Calu3 (cell line): ENCODE data around the gene FGFR2. TPM values are rescaled to one million over a fixed set of nuclear protein-coding genes. Genes with fewer than 3 reads are reported as not detected.

ENCODE experiments used
- BruUV-seq: library from RNA; stranded (reverse); fragments of 400-500 nt; replicated peaks from 2 replicates; lab custom pipeline; 2021; lab: Mats Ljungman, UMichigan
- CTCF ChIA-PET: fragments of 300-600 bp; sonication (Branson Sonifier 250); formaldehyde crosslinking; loops from one replicate; lab custom pipeline; 2022; ENCODE audit warnings: antibody characterized with exemption; lab: Charles Lee
- DNase-seq: peaks from one replicate; pipeline ENCODE4 v3.0.0; 2022
- H3K27ac Mint-ChIP-seq: one replicate; pipeline ENCODE4 v1.8.0; 2022; ENCODE audit warnings: mixed read lengths; ENCODE audit not compliant: unreplicated experiment
- H3K27me3 Mint-ChIP-seq: one replicate; pipeline ENCODE4 v1.8.0; 2022; ENCODE audit warnings: mixed read lengths; ENCODE audit not compliant: unreplicated experiment
- H3K36me3 Mint-ChIP-seq: one replicate; pipeline ENCODE4 v1.8.0; 2022; ENCODE audit warnings: mild to moderate bottlenecking, moderate library complexity, mixed read lengths; ENCODE audit not compliant: insufficient read depth, unreplicated experiment
- H3K4me1 Mint-ChIP-seq: one replicate; pipeline ENCODE4 v1.8.0; 2022; ENCODE audit warnings: mild to moderate bottlenecking, low read depth, mixed read lengths; ENCODE audit not compliant: unreplicated experiment
- H3K4me3 Mint-ChIP-seq: one replicate; pipeline ENCODE4 v1.8.0; 2022; ENCODE audit warnings: mild to moderate bottlenecking, low read depth, moderate library complexity, mixed read lengths; ENCODE audit not compliant: unreplicated experiment
- H3K9me3 Mint-ChIP-seq: one replicate; pipeline ENCODE4 v1.8.0; 2022; ENCODE audit warnings: low read depth, mixed read lengths; ENCODE audit not compliant: unreplicated experiment
- intact Hi-C: fragments of 100-400 bp; cut with micrococcal nuclease; formaldehyde crosslinking; loops from one replicate; pipeline ENCODE4 v1.10.0; 2022; ENCODE audit not compliant: unreplicated experiment
- total RNA-seq: library from RNA; stranded (reverse); gene quantifications from 2 replicates; pipeline ENCODE4 v1.2.3, GENCODE V29; 2022
- TF ChIP-seq, protein P1 (sequence below): fragments of 200-600 bp; IDR thresholded peaks from one replicate; pipeline ENCODE4 v1.8.0; 2022; ENCODE audit warnings: antibody characterized with exemption; ENCODE audit not compliant: unreplicated experiment

The FGFR2 gene
- total RNA-seq, 1 experiment from 2014 or later, result 57.9 TPM

DNA sequence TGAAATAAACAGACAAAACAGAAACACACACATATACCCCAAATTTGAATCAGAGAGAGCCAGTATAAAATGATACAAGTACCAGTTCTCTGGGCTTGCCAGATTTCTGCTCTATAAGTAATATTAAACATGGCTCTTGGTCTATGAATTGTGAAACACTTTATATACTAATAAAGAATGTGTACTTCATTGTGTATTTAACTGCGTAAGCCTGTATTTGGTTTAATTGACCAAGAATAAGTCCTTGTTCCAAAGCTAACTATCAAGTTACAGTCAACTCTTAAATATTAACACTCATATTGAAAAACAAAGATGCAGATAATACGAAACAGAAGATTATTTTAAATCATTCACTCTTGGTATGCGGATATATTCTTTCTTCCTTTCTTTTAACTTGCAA is 8.7 kb downstream of the FGFR2 start:
- TF ChIP-seq, protein P1, sequence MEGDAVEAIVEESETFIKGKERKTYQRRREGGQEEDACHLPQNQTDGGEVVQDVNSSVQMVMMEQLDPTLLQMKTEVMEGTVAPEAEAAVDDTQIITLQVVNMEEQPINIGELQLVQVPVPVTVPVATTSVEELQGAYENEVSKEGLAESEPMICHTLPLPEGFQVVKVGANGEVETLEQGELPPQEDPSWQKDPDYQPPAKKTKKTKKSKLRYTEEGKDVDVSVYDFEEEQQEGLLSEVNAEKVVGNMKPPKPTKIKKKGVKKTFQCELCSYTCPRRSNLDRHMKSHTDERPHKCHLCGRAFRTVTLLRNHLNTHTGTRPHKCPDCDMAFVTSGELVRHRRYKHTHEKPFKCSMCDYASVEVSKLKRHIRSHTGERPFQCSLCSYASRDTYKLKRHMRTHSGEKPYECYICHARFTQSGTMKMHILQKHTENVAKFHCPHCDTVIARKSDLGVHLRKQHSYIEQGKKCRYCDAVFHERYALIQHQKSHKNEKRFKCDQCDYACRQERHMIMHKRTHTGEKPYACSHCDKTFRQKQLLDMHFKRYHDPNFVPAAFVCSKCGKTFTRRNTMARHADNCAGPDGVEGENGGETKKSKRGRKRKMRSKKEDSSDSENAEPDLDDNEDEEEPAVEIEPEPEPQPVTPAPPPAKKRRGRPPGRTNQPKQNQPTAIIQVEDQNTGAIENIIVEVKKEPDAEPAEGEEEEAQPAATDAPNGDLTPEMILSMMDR, result no peak
- Mint-ChIP-seq H3K27ac (peak overlapping the region; percentile 50), H3K36me3 (peaks cover 13% of the 10 kb centered on the region), H3K4me1 (peaks cover 32% of the 10 kb centered on the region), H3K27me3 (no peaks in the 10 kb centered on the region), H3K4me3 (peak overlapping the region; percentile 24), H3K9me3 (no peaks in the 10 kb centered on the region)
- intact Hi-C loops, result no loop called here
- DNase-seq, result no peak
- no TSS peak for BruUV-seq
- CTCF ChIA-PET, result no interaction called here

- H3K4me1 Mint-ChIP-seq, result peaks cover 7% of the 10 kb centered on the region
- no peak for DNase-seq
- CTCF ChIA-PET, result no interaction called here
- no peaks in the 10 kb centered on the region for H3K36me3 Mint-ChIP-seq
- TF ChIP-seq, protein P1, result no peak
- no peak overlapping the region for H3K4me3 Mint-ChIP-seq
- no TSS peak for BruUV-seq
- no peaks in the 10 kb centered on the region for H3K9me3 Mint-ChIP-seq
- intact Hi-C loops, result no loop called here
- no peak overlapping the region for H3K27ac Mint-ChIP-seq
- no peaks in the 10 kb centered on the region for H3K27me3 Mint-ChIP-seq
These were observed 14.4 kb downstream of the FGFR2 start for GRCh38 chr10:121583857-121584256.

DNA sequence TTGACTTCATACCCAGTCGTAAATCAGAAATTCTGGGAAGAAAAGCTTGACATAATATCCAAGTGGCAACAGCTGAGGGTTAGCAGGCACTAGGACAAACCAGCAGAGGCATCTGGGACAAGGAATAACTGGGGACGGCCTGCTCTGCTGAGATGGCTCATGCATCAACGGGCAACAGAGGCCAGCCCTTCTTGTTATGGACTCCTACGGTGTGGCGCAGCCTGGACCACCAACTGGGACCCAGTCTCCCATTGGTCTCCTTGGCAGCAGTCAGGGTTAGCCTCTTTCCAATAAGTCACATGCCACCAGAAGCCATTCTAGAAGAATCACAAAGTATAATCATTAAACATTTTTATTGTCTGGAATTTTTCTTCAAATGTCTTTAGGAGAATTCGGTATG is 15.0 kb downstream of the FGFR2 start:
- BruUV-seq, result no TSS peak
- Mint-ChIP-seq H3K36me3 (no peaks in the 10 kb centered on the region), H3K9me3 (no peaks in the 10 kb centered on the region), H3K4me1 (peaks cover 7% of the 10 kb centered on the region), H3K4me3 (no peak overlapping the region), H3K27me3 (no peaks in the 10 kb centered on the region), H3K27ac (no peak overlapping the region)
- intact Hi-C loops, result no loop called here
- TF ChIP-seq, protein P1, result no peak
- CTCF ChIA-PET, result no interaction called here
- no peak for DNase-seq

DNA sequence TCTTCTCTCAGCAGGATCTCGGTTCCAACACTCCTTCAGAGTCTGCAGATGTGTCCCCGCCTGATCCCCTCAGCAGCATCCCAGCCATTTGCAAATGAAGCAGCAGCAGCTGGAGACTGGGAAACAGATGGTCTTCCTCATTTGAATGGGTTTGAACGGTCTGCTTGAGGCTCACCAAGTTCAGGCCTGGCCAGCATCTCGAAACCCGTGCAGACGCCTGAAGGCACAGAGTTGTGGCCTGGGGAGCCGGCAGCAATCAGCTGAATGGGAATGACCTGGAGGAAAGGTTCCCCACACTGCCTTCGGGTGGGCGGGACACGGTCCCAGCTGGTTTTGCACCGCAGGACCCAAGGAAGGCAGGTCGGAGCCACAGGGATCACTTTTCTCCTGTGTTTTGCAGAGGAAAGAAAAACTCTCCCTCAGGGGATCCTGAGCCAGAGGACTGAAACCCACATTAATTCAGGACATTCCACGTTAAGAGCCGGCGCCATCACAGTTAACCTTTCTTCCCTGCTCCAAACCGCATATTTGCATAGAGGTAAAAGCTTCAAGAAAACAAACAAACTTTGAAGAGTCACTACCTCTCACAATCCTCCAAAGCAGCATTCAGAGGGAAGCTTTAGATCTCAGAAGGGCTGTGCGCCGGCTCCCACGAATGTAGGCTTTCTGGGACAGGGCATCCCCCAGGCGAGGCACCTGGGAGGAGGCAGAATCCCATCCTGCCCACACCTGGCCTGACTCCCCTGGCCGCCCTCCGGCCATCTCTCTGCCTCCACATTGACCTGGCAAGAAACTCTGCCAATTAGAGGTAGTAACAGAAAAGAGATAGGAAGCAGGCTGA is 17.7 kb downstream of the FGFR2 start:
- TF ChIP-seq, protein P1, result no peak
- H3K4me1 Mint-ChIP-seq, result peaks cover 7% of the 10 kb centered on the region
- no peak overlapping the region for H3K27ac Mint-ChIP-seq
- intact Hi-C loops, result no loop called here
- BruUV-seq, result no TSS peak
- peaks cover 4% of the 10 kb centered on the region for H3K36me3 Mint-ChIP-seq
- no peaks in the 10 kb centered on the region for H3K27me3 Mint-ChIP-seq
- CTCF ChIA-PET, result interaction anchor here (0.7 to 1.0 kb wide), 2 partner anchors 11 to 26 kb away, joined by 3 to 6 read pairs; no protein-coding TSS in a partner anchor
- no peak for DNase-seq
- H3K9me3 Mint-ChIP-seq, result no peaks in the 10 kb centered on the region
- no peak overlapping the region for H3K4me3 Mint-ChIP-seq
